ENCODE measurements around the gene SLC26A6. TPM values are rescaled to one million over a fixed set of nuclear protein-coding genes. Genes with fewer than 3 reads are reported as not detected.

Gene SLC26A6
- total and polyA plus RNA-seq, 10 of the 15 experiments (the other 5 are each of a cell fraction or from before 2014, with no cell fraction given), result 2.1 to 24.9 (median 13.3) TPM

DNA sequence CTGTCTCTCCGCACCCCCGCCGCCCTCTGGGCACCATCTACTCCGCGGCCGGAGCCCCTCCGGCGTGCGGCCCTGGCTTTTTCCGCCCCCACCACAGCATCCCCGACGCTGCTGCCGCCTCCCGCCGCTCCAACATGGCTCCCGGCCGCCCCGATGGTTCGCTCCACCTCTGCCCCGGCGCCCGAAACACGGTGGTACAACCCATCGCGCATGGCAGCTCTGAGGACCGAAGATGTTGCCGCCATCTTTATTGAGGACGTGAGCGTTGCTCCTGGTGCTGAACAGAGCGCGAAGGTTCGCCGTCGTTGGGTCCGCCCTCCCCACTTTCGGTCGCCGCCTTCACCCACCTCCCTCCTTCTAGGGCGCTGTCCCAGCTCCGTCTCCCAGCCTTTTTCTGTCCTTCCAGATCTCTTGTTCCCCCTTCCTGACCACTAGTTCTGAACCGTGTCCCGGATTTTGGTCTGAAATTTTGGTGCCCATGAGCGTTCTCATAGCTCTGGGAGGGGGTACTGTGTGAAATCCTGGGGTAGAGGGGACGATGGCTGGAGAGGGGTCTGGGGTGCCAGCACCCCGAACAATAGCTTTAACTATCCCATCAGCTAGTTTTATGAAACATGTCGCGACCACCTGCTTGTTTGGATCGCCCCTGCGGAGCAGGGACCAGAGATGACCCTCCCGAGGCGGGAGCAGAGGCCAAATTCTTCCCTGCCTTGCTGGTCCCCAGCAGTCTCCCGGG lies 27.7 kb upstream of the SLC26A6 start, which contains the start of gene CELSR3 (continued):
- TF ChIP-seq ZNF592 (IDR thresholded peaks at IDR 0.05) (no peak), BMI1 (IDR thresholded peaks at IDR 0.05; ENCODE audit: borderline replicate concordance) (no peak), IRF4 (IDR thresholded peaks at IDR 0.05; ENCODE audit: low read depth, low read length) (no peak), TCF12 (IDR thresholded peaks at IDR 0.05; ENCODE audit: low read depth, low read length) (0 out of 2 replicates have a peak, but pooled peaks have one; percentile 31), JUND (IDR thresholded peaks at IDR 0.05; ENCODE audit: low read depth, low read length) (peak; percentile 93), FOXK2 (IDR thresholded peaks at IDR 0.05) (peak; percentile 91), BRCA1 (IDR thresholded peaks at IDR 0.05; ENCODE audit: low read depth, low read length) (no peak), REST (IDR thresholded peaks at IDR 0.05; ENCODE audit: low read depth, low read length) (peak; percentile 59; the same call in 1 of the 2 replicates), HCFC1 (IDR thresholded peaks at IDR 0.05; ENCODE audit: low read length) (peak; percentile 41; the same call in 1 of the 2 replicates), NR2C1 (IDR thresholded peaks at IDR 0.05) (no peak), EP300 (IDR thresholded peaks at IDR 0.05; ENCODE audit: borderline replicate concordance in 1 of 2, control insufficient read depth in 1 of 2, low read depth in 2 of 2, low read length in 2 of 2) (no peak)
- TF ChIP-seq, protein P1, sequence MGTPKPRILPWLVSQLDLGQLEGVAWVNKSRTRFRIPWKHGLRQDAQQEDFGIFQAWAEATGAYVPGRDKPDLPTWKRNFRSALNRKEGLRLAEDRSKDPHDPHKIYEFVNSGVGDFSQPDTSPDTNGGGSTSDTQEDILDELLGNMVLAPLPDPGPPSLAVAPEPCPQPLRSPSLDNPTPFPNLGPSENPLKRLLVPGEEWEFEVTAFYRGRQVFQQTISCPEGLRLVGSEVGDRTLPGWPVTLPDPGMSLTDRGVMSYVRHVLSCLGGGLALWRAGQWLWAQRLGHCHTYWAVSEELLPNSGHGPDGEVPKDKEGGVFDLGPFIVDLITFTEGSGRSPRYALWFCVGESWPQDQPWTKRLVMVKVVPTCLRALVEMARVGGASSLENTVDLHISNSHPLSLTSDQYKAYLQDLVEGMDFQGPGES (IDR thresholded peaks at IDR 0.05), result no peak
- TF ChIP-seq, protein P2, sequence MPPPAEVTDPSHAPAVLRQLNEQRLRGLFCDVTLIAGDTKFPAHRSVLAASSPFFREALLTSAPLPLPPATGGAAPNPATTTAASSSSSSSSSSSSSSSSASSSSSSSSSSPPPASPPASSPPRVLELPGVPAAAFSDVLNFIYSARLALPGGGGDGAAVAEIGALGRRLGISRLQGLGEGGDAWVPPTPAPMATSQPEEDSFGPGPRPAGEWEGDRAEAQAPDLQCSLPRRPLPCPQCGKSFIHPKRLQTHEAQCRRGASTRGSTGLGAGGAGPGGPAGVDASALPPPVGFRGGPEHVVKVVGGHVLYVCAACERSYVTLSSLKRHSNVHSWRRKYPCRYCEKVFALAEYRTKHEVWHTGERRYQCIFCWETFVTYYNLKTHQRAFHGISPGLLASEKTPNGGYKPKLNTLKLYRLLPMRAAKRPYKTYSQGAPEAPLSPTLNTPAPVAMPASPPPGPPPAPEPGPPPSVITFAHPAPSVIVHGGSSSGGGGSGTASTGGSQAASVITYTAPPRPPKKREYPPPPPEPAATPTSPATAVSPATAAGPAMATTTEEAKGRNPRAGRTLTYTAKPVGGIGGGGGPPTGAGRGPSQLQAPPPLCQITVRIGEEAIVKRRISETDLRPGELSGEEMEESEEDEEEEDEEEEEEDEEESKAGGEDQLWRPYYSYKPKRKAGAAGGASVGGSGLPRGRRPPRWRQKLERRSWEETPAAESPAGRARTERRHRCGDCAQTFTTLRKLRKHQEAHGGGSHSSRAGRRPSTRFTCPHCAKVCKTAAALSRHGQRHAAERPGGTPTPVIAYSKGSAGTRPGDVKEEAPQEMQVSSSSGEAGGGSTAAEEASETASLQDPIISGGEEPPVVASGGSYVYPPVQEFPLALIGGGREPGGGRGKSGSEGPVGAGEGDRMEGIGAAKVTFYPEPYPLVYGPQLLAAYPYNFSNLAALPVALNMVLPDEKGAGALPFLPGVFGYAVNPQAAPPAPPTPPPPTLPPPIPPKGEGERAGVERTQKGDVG (CRISPR knock-in tag; IDR thresholded peaks at IDR 0.05), result no peak
